Osteoblast (primary cell): ENCODE measurements around the gene ANO6. TPM values are rescaled to one million over a fixed set of nuclear protein-coding genes. Genes with fewer than 3 reads are reported as not detected.

ENCODE experiments used
- DNase-seq: peaks from one replicate; pipeline ENCODE4 v3.0.0; 2011; ENCODE audit warnings: low spot score, mixed read lengths; ENCODE audit not compliant: insufficient read length; ENCODE audit errors: missing footprints
- H2AFZ ChIP-seq: 2 replicates; pipeline ENCODE4 v1.6.0; 2011; ENCODE audit warnings: mild to moderate bottlenecking, low read length
- H3K27ac ChIP-seq: 2 replicates; pipeline ENCODE4 v1.5.1; 2011; ENCODE audit warnings: mild to moderate bottlenecking, low read depth, low read length, moderate library complexity
- H3K27me3 ChIP-seq: 2 replicates; pipeline ENCODE4 v1.6.0; 2012; ENCODE audit warnings: mild to moderate bottlenecking, control low read depth, inconsistent platforms, low read length, moderate library complexity; ENCODE audit not compliant: insufficient read depth
- H3K36me3 ChIP-seq: 2 replicates; pipeline ENCODE4 v1.5.1; 2011; ENCODE audit warnings: mild to moderate bottlenecking, low read length, control low read depth, moderate library complexity; ENCODE audit not compliant: insufficient read depth
- H3K4me1 ChIP-seq: 2 replicates; pipeline ENCODE4 v1.5.1; 2011; ENCODE audit warnings: mild to moderate bottlenecking, low read length, control low read depth, moderate library complexity; ENCODE audit not compliant: insufficient read depth
- H3K4me2 ChIP-seq: 2 replicates; pipeline ENCODE4 v1.6.0; 2011; ENCODE audit warnings: mild to moderate bottlenecking, low read length; ENCODE audit not compliant: insufficient read depth
- H3K4me3 ChIP-seq: fragments of 200-600 bp; sonication (generic); 3 replicates; pipeline ENCODE4 v1.5.1; 2012; ENCODE audit warnings: mild to moderate bottlenecking, low read length, inconsistent platforms; ENCODE audit not compliant: insufficient read depth
- H3K79me2 ChIP-seq: 2 replicates; pipeline ENCODE4 v1.6.0; 2012; ENCODE audit warnings: mild to moderate bottlenecking, low read length, control low read depth, inconsistent platforms; ENCODE audit not compliant: insufficient read depth
- H3K9me3 ChIP-seq: 2 replicates; pipeline ENCODE4 v1.5.1; 2011; ENCODE audit warnings: low read depth, low read length, control low read depth
- H4K20me1 ChIP-seq: 2 replicates; pipeline ENCODE4 v1.6.0; 2012; ENCODE audit warnings: mild to moderate bottlenecking, low read length, control low read depth; ENCODE audit not compliant: insufficient read depth
- total RNA-seq: library from RNA; depleted of rRNA; stranded (reverse); fragments of >200 nt; gene quantifications from 2 replicates; pipeline ENCODE4 v1.2.3, GENCODE V29; 2012
- TF ChIP-seq, protein P1 (sequence below): IDR thresholded peaks from 2 replicates; pipeline ENCODE4 v1.5.1; 2011; ENCODE audit warnings: mild to moderate bottlenecking, low read depth, low read length, moderate library complexity; ENCODE audit errors: extremely low read depth

Gene ANO6
- total RNA-seq, 1 donor, result 49.9 TPM

GRCh38 chr12:45247589-45247988 lies 31.7 kb downstream of the ANO6 start:
- Histone ChIP-seq H3K4me1 (peaks cover 23% of the 10 kb centered on the region), H3K9me3 (no peaks in the 10 kb centered on the region), H3K36me3 (no peaks in the 10 kb centered on the region), H3K79me2 (peaks cover 71% of the 10 kb centered on the region), H2AFZ (no peak overlapping the region), H3K4me2 (no peak overlapping the region), H4K20me1 (peaks cover 3% of the 10 kb centered on the region), H3K27ac (no peak overlapping the region), H3K4me3 (no peak overlapping the region), H3K27me3 (no peaks in the 10 kb centered on the region)
- TF ChIP-seq, protein P1, sequence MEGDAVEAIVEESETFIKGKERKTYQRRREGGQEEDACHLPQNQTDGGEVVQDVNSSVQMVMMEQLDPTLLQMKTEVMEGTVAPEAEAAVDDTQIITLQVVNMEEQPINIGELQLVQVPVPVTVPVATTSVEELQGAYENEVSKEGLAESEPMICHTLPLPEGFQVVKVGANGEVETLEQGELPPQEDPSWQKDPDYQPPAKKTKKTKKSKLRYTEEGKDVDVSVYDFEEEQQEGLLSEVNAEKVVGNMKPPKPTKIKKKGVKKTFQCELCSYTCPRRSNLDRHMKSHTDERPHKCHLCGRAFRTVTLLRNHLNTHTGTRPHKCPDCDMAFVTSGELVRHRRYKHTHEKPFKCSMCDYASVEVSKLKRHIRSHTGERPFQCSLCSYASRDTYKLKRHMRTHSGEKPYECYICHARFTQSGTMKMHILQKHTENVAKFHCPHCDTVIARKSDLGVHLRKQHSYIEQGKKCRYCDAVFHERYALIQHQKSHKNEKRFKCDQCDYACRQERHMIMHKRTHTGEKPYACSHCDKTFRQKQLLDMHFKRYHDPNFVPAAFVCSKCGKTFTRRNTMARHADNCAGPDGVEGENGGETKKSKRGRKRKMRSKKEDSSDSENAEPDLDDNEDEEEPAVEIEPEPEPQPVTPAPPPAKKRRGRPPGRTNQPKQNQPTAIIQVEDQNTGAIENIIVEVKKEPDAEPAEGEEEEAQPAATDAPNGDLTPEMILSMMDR, result no peak
- DNase-seq, result no peak

DNA sequence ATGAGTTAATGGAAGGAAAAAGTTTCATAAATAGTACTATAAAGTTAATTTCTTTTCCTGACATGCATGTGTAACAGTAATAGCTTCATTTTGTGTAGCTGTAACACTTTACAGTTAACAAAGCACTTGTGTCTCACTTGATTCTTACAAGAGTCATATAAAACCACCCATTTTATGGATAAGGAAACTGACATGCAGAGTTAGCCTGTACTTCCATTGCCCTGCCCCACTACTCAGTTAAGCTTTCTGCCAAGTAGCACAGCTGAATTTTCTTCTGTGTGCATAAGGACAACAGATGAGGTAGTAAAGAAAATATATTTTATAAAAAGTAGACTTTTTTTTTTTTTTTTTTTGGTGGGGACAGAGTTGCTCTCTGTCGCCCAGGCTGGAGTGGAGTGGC lies 32.2 kb downstream of the ANO6 start:
- Histone ChIP-seq H2AFZ (no peak overlapping the region), H3K4me3 (no peak overlapping the region), H3K9me3 (no peaks in the 10 kb centered on the region), H3K4me2 (no peak overlapping the region), H3K4me1 (peaks cover 23% of the 10 kb centered on the region), H3K36me3 (no peaks in the 10 kb centered on the region), H3K27me3 (no peaks in the 10 kb centered on the region), H4K20me1 (peaks cover 3% of the 10 kb centered on the region), H3K79me2 (peaks cover 71% of the 10 kb centered on the region), H3K27ac (no peak overlapping the region)
- no peak for DNase-seq
- TF ChIP-seq, protein P1, result no peak

- no peak overlapping the region for H2AFZ ChIP-seq
- peaks cover 2% of the 10 kb centered on the region for H4K20me1 ChIP-seq
- no peak overlapping the region for H3K27ac ChIP-seq
- TF ChIP-seq, protein P1, result no peak
- H3K4me2 ChIP-seq, result no peak overlapping the region
- H3K4me3 ChIP-seq, result no peak overlapping the region
- H3K36me3 ChIP-seq, result no peaks in the 10 kb centered on the region
- no peaks in the 10 kb centered on the region for H3K9me3 ChIP-seq
- peaks cover 48% of the 10 kb centered on the region for H3K79me2 ChIP-seq
- H3K4me1 ChIP-seq, result peaks cover 2% of the 10 kb centered on the region
- H3K27me3 ChIP-seq, result no peaks in the 10 kb centered on the region
- no peak for DNase-seq
These were observed 38.4 kb downstream of the ANO6 start for GRCh38 chr12:45254254-45254653.

DNA sequence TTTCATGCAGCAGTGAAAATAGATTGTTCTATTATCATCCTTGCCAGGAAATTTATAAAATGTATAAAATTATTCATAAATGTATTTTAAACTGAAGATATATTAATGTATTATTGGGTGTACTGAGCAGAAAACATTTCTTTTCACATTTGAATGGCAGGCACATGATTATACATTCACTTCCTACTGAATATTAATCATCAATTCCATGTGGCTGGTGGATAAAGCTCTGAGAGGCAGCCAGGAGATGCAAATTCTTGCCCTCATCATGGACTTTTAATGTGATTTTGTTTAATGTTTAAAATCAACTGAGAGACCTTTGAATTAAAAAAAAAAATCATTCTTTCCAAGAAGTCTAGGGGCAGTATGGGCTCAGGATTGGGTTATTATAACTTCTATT lies 40.8 kb downstream of the ANO6 start:
- no peak for DNase-seq
- Histone ChIP-seq H3K36me3 (no peaks in the 10 kb centered on the region), H3K27me3 (no peaks in the 10 kb centered on the region), H3K79me2 (peaks cover 46% of the 10 kb centered on the region), H3K4me2 (no peak overlapping the region), H3K4me1 (peaks cover 14% of the 10 kb centered on the region), H3K9me3 (no peaks in the 10 kb centered on the region), H4K20me1 (peaks cover 14% of the 10 kb centered on the region), H2AFZ (no peak overlapping the region), H3K27ac (no peak overlapping the region), H3K4me3 (no peak overlapping the region)
- TF ChIP-seq, protein P1, result no peak
